ENCODE measurements around the gene PAQR9. TPM values are rescaled to one million over a fixed set of nuclear protein-coding genes. Genes with fewer than 3 reads are reported as not detected.

PAQR9 gene
- total and polyA plus RNA-seq, 2 donors (not counting 1 experiment from before 2014, with no cell fraction given), result not detected

DNA sequence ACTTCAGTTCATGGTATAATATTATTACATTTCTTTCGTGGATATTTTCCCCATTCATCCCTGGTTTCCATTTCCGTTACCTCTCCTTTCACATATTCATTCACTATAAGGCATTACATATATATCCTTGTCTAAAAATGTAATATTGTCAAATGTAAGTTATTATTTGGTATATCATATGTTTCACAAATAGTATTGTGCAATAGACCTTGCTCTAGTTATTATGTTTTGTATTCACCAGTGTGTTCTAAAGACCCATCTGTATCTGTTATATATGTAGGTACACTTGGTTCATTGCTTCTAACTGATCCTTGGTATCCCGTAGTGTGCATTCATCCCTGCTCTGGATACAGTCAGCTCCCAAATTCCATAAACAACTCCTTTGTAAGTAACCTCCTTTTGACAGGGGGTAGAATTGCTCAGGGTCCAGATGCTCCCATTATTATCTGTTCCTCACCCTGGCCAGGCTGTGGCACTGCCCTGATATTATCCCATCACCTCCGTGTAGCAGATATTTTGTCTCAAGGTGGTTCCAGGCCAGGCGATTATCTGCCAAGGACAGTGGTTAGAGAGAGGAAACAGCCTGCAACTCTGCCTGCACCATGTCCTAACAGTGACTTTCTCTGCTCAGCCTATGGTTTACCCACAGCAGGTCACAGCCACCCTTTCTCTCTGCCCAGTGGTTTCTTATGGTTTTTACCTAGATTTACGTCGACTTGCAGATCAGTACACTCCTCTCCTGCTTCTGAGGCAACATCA, 29.2 kb downstream of the PAQR9 start:
- Histone ChIP-seq H3K27me3 (replicated peaks in 1 of 4; ENCODE audit: control extremely low read depth in 1 of 4, control insufficient read depth in 3 of 4, insufficient read depth in 4 of 4, low read length in 3 of 4) (no peaks in the 10 kb centered on the region), H3K4me2 (replicated peaks; ENCODE audit: low read depth, low read length, poor library complexity, severe bottlenecking) (no peak overlapping the region), H3K27ac (ENCODE audit: low read length in 2 of 2) (no peak overlapping the region), H3K4me3 (ENCODE audit: control extremely low read depth in 1 of 5, extremely low read depth in 1 of 5, insufficient read depth in 1 of 5, low read depth in 2 of 5, low read length in 4 of 5) (no peak overlapping the region), H2AFZ (ENCODE audit: insufficient read depth, low read depth, low read length, poor library complexity, severe bottlenecking) (no peak overlapping the region), H3K36me3 (replicated peaks in 1 of 2; ENCODE audit: control extremely low read depth in 1 of 2, control insufficient read depth in 1 of 2, extremely low read depth in 1 of 2, insufficient read depth in 2 of 2, low read length in 1 of 2) (no peaks in the 10 kb centered on the region), H3K4me1 (ENCODE audit: control insufficient read depth in 2 of 2, insufficient read depth in 2 of 2, low read length in 2 of 2) (no peaks in the 10 kb centered on the region), H3K79me2 (ENCODE audit: control insufficient read depth, insufficient read depth, low read length) (no peaks in the 10 kb centered on the region), H4K20me1 (ENCODE audit: control insufficient read depth, insufficient read depth, low read length, poor library complexity, severe bottlenecking) (no peaks in the 10 kb centered on the region), H3K9me3 (ENCODE audit: control extremely low read depth in 1 of 3, control insufficient read depth in 2 of 3, insufficient read depth in 1 of 3, low read length in 2 of 3) (no peaks in the 10 kb centered on the region), H3K9ac (ENCODE audit: low read length) (no peak overlapping the region)
- intact Hi-C loops (cut with micrococcal nuclease), result no loop called here
- DNase-seq, result no peak
- Mint-ChIP-seq H3K4me3 (no peak overlapping the region), H3K27me3 (peaks cover 21% of the 10 kb centered on the region), H3K4me1 (no peaks in the 10 kb centered on the region), H3K9me3 (ENCODE audit: insufficient read depth) (no peaks in the 10 kb centered on the region), H3K27ac (no peak overlapping the region)
- TF ChIP-seq, protein P1, sequence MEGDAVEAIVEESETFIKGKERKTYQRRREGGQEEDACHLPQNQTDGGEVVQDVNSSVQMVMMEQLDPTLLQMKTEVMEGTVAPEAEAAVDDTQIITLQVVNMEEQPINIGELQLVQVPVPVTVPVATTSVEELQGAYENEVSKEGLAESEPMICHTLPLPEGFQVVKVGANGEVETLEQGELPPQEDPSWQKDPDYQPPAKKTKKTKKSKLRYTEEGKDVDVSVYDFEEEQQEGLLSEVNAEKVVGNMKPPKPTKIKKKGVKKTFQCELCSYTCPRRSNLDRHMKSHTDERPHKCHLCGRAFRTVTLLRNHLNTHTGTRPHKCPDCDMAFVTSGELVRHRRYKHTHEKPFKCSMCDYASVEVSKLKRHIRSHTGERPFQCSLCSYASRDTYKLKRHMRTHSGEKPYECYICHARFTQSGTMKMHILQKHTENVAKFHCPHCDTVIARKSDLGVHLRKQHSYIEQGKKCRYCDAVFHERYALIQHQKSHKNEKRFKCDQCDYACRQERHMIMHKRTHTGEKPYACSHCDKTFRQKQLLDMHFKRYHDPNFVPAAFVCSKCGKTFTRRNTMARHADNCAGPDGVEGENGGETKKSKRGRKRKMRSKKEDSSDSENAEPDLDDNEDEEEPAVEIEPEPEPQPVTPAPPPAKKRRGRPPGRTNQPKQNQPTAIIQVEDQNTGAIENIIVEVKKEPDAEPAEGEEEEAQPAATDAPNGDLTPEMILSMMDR (IDR thresholded peaks at IDR 0.05), result no peak
- TF ChIP-seq EZH2 (IDR thresholded peaks at IDR 0.05; ENCODE audit: borderline replicate concordance, insufficient read depth, low read depth, low read length, poor library complexity, severe bottlenecking), result no peak
- 92% methylated on average over 2 of the region's 7 CpGs for WGBS (ENCODE audit: insufficient coverage)
- ChIA-PET POLR2A (no interaction called here), CTCF (no interaction called here)
- ATAC-seq (ENCODE audit: low read depth), result no peak

DNA sequence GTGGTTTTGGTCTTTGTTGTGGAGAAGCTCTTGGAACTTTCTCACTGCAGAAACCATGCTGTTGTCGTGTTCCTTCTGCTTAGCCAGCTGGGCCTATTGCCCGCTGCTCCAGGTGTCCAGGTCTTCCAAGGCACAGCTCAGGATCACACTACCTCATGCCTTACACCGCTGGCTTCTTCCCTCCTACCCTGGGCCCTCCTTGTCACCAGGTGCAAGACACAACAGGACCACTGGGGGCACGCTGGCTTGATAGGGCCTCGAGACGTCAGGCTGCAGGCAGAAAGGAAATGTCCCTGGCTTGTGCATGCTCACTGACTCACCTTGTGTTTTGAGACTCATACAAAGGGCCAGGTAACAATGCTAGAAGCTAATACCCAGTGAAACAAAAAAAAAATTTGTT, 32.3 kb downstream of the PAQR9 start:
- H3K27me3 ChIP-seq (replicated peaks in 1 of 4; ENCODE audit: control extremely low read depth in 1 of 4, control insufficient read depth in 3 of 4, insufficient read depth in 4 of 4, low read length in 3 of 4), result peaks cover 0 to 9% (median 3%) of the 10 kb centered on the region in 4 experiments
- no peak overlapping the region for H2AFZ ChIP-seq (ENCODE audit: insufficient read depth, low read depth, low read length, poor library complexity, severe bottlenecking)
- no peaks in the 10 kb centered on the region for H3K9me3 ChIP-seq (ENCODE audit: control extremely low read depth in 1 of 3, control insufficient read depth in 2 of 3, insufficient read depth in 1 of 3, low read length in 2 of 3)
- H3K4me1 ChIP-seq (ENCODE audit: control insufficient read depth in 2 of 2, insufficient read depth in 2 of 2, low read length in 2 of 2), result no peaks in the 10 kb centered on the region
- H4K20me1 ChIP-seq (ENCODE audit: control insufficient read depth, insufficient read depth, low read length, poor library complexity, severe bottlenecking), result no peaks in the 10 kb centered on the region
- no peak for TF ChIP-seq EZH2 (IDR thresholded peaks at IDR 0.05; ENCODE audit: borderline replicate concordance, insufficient read depth, low read depth, low read length, poor library complexity, severe bottlenecking)
- TF ChIP-seq, protein P1 (IDR thresholded peaks at IDR 0.05), result peak; percentile 34
- no peak overlapping the region for H3K4me3 ChIP-seq (ENCODE audit: control extremely low read depth in 1 of 5, extremely low read depth in 1 of 5, insufficient read depth in 1 of 5, low read depth in 2 of 5, low read length in 4 of 5)
- no peak overlapping the region for H3K4me3 Mint-ChIP-seq
- ATAC-seq (ENCODE audit: low read depth) (no peak), DNase-seq (peak; percentile 17)
- no peak overlapping the region for H3K9ac ChIP-seq (ENCODE audit: low read length)
- no peak overlapping the region for H3K4me2 ChIP-seq (replicated peaks; ENCODE audit: low read depth, low read length, poor library complexity, severe bottlenecking)
- no peaks in the 10 kb centered on the region for H3K4me1 Mint-ChIP-seq
- peaks cover 30% of the 10 kb centered on the region for H3K27me3 Mint-ChIP-seq
- no peak overlapping the region for H3K27ac Mint-ChIP-seq
- H3K36me3 ChIP-seq (replicated peaks in 1 of 2; ENCODE audit: control extremely low read depth in 1 of 2, control insufficient read depth in 1 of 2, extremely low read depth in 1 of 2, insufficient read depth in 2 of 2, low read length in 1 of 2), result no peaks in the 10 kb centered on the region
- ChIA-PET POLR2A (no interaction called here), CTCF (interaction anchor here (0.8 kb wide), 1 partner anchor 53 kb away, joined by 3 read pairs; no protein-coding TSS in a partner anchor)
- WGBS (ENCODE audit: insufficient coverage), result 88% methylated on average over 6 of the region's 6 CpGs
- no peaks in the 10 kb centered on the region for H3K9me3 Mint-ChIP-seq (ENCODE audit: insufficient read depth)
- H3K79me2 ChIP-seq (ENCODE audit: control insufficient read depth, insufficient read depth, low read length), result no peaks in the 10 kb centered on the region
- intact Hi-C loops (cut with micrococcal nuclease), result no loop called here
- H3K27ac ChIP-seq (ENCODE audit: low read length in 2 of 2), result no peak overlapping the region

Data from B cell (primary cell).